PFSK-1 (cell line): ENCODE data around the gene CYLD.

Source experiments
- FOXP2 ChIP-seq: optimal IDR thresholded peaks from 2 replicates; pipeline ENCODE3; 2011; ENCODE audit warnings: borderline replicate concordance, control low read depth, inconsistent platforms; ENCODE audit not compliant: insufficient read depth; ENCODE audit errors: extremely low read length, extremely low read depth
- POLR2AphosphoS5 ChIP-seq: IDR thresholded peaks from 2 replicates; pipeline ENCODE4 v1.6.1; 2012; ENCODE audit warnings: low read depth, mild to moderate bottlenecking, control low read depth, low read length, moderate library complexity
- SIN3A ChIP-seq: IDR thresholded peaks from 2 replicates; pipeline ENCODE4 v1.6.1; 2012; ENCODE audit warnings: mild to moderate bottlenecking, low read length, moderate library complexity, borderline replicate concordance; ENCODE audit not compliant: insufficient read depth
- TAF1 ChIP-seq: IDR thresholded peaks from 2 replicates; pipeline ENCODE4 v1.6.1; 2012; ENCODE audit warnings: low read length, control low read depth, borderline replicate concordance; ENCODE audit not compliant: insufficient read depth
- TF ChIP-seq, protein P1 (sequence below), 2 experiments: IDR thresholded peaks; 2 replicates each; pipeline versions ENCODE4 v1.6.1 to v1.8.0; 2011 to 2012; ENCODE audit warnings: low read depth in 2 of 2, low read length in 2 of 2, control low read depth in 1 of 2, inconsistent platforms in 1 of 2, mild to moderate bottlenecking in 1 of 2, moderate library complexity in 1 of 2; ENCODE audit not compliant: insufficient read depth in 1 of 2

Gene CYLD

DNA sequence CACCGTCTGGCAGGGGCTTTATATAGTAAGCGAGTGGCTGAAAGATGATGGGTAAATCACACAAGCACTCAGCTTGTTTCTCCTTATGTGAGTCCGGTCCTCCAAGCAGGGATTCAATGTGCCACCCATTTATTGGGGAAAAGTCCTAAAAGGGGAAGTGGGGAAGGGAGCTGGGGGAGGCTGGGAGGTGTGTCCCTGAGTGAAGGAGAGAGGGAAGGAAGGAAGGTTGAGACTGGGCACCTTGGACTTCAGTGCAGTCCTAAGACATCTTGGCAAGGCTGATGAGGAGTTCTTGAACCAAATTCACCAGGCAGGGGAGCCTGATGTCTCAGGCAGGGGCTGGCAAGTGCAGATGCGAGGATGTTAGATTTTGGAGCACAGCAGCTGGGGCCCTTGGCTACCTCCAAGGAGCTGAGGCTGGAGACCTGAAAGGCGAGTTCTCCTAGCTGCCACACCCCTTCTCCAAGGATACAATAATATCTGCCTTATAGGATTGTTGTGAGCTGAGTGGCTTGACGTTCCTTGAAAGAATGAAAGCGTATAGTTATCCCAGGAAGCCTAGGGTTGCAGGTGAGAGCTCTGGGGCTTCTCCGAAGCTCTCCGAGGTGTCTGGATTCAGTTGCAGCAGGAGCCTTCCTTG, 23.0 kb upstream of the CYLD start:
- TF ChIP-seq POLR2AphosphoS5, result no peak

DNA sequence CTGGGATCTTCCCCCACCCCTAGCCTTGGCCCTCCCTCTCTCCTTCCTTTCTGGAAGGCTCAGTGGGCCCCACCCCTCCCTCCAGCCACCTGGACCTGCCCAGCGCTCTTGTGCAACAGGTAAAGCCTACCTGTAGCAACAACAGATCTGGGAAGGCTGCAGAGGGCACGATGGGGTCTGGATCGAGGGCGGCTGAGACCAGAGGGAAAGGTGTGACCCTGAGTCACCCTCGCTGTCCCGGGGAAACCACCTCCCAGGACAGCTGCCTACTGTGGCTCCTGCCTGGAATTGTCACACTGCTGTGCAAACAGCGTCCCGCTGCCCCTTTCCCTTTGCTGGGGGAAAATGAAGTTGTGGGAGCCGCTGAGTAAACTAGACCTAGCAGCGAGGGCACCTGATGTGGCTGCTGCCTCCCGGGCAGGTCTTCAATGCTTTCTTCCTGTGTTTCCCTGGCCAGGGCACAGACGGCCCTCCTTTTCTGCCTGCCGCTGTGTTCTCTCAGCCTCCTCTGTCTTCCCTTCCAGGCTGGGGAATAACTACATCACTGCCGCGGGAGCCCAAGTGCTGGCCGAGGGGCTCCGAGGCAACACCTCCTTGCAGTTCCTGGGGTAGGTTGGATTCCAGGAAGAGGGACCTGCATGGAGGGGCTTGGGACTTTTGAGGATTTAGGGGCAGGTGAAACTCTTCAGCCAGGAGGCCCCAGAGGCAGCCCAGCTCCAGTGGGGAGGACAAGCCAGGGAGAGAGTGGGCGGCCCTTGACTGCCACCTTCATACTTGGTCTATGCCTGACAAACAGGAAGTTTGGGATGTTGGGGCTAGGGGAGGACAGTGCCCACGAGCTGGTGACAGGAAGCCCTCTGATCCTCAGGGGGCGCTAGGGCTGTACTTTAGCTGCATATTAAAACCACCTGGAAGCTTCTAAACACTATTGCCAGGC, 22.2 kb upstream of the CYLD start:
- TF ChIP-seq POLR2AphosphoS5, result no peak
- TF ChIP-seq TAF1, result no peak
- TF ChIP-seq FOXP2, result no peak
- TF ChIP-seq, protein P1, sequence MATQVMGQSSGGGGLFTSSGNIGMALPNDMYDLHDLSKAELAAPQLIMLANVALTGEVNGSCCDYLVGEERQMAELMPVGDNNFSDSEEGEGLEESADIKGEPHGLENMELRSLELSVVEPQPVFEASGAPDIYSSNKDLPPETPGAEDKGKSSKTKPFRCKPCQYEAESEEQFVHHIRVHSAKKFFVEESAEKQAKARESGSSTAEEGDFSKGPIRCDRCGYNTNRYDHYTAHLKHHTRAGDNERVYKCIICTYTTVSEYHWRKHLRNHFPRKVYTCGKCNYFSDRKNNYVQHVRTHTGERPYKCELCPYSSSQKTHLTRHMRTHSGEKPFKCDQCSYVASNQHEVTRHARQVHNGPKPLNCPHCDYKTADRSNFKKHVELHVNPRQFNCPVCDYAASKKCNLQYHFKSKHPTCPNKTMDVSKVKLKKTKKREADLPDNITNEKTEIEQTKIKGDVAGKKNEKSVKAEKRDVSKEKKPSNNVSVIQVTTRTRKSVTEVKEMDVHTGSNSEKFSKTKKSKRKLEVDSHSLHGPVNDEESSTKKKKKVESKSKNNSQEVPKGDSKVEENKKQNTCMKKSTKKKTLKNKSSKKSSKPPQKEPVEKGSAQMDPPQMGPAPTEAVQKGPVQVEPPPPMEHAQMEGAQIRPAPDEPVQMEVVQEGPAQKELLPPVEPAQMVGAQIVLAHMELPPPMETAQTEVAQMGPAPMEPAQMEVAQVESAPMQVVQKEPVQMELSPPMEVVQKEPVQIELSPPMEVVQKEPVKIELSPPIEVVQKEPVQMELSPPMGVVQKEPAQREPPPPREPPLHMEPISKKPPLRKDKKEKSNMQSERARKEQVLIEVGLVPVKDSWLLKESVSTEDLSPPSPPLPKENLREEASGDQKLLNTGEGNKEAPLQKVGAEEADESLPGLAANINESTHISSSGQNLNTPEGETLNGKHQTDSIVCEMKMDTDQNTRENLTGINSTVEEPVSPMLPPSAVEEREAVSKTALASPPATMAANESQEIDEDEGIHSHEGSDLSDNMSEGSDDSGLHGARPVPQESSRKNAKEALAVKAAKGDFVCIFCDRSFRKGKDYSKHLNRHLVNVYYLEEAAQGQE (IDR thresholded peaks at IDR 0.05; ENCODE audit: insufficient read depth in 1 of 2, low read depth in 2 of 2, low read length in 2 of 2), result no peak
- TF ChIP-seq SIN3A, result no peak

DNA sequence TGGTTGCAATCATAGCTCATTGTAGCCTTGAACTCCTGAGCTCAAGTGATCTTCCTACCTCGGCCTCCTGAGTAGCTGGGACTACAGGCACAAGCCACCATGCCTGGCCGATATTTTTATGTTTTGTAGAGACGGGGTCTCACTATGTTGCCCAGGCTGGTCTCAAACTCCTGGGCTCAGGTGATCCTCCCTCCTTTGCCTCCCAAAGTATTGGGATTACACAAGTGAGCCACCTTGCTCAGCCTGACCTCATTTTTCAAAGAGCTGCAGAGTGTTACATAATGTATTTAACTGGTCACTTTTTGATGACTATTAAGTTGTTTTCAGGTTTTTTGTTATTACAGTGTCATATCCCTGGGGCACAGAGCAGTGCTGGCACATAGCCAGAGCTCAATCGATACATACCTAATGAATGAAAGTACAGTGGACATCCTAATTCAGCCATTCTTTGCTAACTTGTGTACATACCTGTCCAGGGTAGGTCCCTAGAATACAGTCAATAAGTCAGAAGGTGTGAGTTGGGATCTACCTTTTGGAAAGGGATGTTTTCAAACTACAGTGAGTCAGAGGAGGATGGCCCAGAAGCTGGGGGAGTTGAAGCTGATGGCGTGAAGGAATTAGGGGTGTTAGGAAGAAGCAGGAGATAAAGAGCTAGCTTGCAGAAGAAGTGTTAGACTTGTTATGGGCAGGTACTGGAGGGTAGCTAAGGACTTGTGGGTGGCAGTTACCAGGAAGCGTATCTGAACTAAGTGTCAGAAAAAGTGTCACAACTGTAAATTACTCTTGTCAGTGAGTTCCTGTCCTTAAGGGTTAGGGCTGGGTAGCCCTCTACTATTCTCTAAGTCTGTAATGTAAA, 20.1 kb upstream of the CYLD start:
- TF ChIP-seq TAF1 (no peak), POLR2AphosphoS5 (no peak), FOXP2 (no peak), SIN3A (no peak)
- TF ChIP-seq, protein P1 (IDR thresholded peaks at IDR 0.05; ENCODE audit: insufficient read depth in 1 of 2, low read depth in 2 of 2, low read length in 2 of 2), result no peak

DNA sequence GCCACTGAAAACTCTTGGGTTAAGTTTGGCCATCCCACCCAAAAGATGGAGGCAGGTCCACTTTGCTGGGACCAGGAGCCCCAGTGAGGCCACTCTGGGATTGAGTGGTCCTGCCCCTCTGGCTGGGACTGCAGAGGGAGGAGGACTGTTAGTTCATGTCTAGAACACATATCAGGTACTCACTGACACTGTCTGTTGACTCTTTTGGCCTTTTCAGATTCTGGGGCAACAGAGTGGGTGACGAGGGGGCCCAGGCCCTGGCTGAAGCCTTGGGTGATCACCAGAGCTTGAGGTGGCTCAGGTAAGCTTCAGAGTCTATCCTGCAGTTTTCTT, 19.5 kb upstream of the CYLD start:
- no peak for TF ChIP-seq TAF1
- no peak for TF ChIP-seq SIN3A
- TF ChIP-seq FOXP2, result no peak
- TF ChIP-seq POLR2AphosphoS5, result no peak
- TF ChIP-seq, protein P1 (IDR thresholded peaks at IDR 0.05; ENCODE audit: insufficient read depth in 1 of 2, low read depth in 2 of 2, low read length in 2 of 2), result no peak

DNA sequence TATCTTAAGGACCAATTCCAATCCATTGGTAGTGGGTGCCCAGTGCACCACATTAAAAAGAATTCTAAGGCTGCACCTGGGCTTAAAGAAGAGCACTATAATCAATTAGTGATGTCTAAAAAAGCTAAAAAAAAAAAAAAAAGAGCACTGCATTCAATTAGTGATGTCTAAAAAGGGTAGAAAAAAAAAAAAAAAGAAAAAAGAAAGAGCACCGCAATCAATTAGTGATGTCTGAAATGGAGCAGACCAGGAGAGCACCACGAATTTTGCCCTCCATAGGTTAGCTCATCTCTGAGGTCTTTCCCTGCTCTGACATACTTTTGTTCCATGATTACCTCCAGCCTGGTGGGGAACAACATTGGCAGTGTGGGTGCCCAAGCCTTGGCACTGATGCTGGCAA, 18.9 kb upstream of the CYLD start:
- TF ChIP-seq TAF1, result no peak
- TF ChIP-seq, protein P1 (IDR thresholded peaks at IDR 0.05; ENCODE audit: insufficient read depth in 1 of 2, low read depth in 2 of 2, low read length in 2 of 2), result no peak
- TF ChIP-seq SIN3A, result no peak
